HG03520 (cell line): Measurements from ENCODE around the gene RTCA.
"Not testable (repeated sequence)": the region's sequence is repeated elsewhere in the genome, so short reads cannot be mapped to it uniquely, and the experiment has no call there.

Experiments
- ATAC-seq: cut with Tn5 transposase; IDR thresholded peaks from one replicate; pipeline ENCODE4 v1.9.1; 2021; ENCODE audit warnings: mild to moderate bottlenecking, moderate library complexity; ENCODE audit not compliant: unreplicated experiment

RTCA gene

DNA sequence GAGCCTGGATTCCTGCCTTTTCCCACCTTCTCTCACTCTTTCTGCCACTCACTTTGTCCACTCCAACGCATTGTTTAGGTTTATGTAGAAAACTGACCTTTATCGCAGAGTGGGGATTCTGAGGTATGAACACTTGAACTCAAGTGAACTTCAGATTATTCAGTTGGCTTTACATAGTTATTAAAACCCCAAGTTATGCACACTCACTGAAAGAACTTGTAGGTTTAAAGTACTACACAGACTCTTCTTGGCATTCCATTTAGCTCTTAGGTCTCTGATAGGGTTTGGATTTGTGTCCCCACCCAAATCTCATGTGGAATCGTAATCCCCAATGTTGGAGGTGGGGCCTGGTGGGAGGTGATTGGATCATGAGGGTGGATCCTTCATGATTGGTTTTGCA is 39.9 kb downstream of the RTCA start:
- no peak for ATAC-seq

DNA sequence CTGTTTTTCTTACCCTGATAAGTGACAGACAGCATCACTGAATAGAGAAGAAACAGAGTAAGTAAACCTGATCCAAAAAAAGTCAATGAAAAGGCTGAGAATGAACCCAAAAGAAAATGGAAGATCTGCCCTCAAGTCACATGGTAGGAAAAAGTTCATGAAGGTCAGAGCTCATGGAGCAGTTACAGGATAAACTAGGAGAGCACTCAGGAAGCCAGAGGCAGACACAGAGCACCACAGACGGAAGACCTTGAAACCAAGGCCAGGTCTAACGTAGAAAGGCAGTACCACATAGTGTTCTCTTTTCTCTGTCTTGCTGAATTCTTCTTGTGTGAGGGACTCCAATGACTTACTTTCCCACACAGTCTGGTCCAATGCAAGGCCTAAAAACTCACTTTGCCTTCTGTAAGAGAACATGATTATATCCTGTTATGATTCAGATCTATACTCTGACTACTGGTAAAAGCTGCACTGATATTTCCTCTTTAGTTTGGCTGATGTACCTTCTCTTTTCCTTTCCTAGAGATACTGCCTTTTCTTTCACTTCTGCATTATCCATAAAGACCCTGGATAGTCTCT is 40.8 kb downstream of the RTCA start:
- no peak for ATAC-seq

DNA sequence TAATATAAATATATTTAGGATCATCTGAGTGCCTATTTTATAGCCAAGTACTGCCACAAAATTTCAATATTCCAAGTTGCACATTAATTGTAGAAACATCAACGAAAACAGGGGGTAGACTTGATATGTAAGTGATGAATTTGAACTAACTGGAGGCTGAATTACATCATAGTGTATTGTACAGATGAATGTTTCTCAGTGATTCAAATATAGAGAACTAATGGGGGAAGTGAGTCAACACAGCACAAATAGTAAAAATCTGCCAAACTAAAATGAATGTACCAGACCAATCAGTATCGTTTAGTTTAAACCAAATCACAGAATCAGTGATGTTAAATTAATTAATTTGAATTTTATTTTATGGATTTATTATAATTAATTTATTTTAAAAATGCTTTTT is 42.8 kb downstream of the RTCA start:
- peak; percentile 69 for ATAC-seq

DNA sequence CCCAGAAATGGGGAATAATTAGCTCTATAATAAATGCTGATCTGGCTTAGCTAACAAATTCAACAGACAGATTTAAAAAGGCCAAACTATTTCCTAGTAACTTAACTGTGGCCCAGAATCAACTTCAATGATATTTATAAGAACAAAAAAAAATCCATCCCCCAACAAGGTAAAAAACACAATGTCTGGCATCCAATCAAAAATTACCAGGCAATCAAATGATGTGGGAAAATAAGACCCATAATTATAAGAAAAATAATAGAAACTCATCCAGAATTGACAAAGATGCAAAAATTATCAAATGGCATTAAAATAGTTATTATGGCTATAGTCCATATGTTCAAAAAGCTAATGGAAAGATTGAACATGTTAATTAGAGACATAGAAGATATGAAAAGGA is 43.8 kb downstream of the RTCA start:
- no peak for ATAC-seq

DNA sequence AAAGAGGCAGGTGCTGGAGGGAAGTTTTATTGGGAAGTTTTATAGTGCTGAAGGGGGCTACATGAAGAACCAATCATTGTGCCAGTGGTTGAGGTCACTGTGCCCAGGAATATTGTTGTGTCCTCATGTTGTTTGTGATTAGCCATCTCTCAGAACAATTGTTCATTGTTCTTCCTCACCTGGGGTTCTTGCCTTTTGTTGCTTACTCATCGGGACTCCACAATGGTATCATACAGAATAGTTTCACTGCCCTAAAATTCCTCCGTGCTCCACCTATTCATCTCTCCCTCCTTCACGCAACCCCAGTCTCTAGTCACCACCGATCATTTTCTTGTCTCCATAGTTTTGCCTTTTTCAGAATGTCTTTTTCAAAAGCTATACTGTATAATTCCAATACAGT is 47.4 kb downstream of the RTCA start:
- ATAC-seq = no peak

DNA sequence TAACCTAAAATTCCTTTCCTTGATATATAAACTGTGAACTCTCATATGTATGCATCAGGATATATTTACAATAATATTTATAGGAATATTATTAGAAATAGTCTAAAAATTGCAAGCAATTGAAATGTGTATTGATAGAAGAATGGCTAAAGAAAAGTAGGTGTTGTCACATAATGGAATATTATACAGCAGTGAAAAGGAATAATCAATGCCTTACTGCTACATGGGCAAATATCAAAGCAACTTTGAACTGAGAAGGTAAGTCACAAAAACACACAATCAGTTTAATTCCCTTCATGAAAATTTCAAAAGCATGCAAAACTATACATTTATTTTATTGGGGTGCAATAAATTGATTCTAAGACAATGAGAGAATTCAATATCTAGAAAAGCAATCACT is 50.6 kb downstream of the RTCA start:
- ATAC-seq = no peak

DNA sequence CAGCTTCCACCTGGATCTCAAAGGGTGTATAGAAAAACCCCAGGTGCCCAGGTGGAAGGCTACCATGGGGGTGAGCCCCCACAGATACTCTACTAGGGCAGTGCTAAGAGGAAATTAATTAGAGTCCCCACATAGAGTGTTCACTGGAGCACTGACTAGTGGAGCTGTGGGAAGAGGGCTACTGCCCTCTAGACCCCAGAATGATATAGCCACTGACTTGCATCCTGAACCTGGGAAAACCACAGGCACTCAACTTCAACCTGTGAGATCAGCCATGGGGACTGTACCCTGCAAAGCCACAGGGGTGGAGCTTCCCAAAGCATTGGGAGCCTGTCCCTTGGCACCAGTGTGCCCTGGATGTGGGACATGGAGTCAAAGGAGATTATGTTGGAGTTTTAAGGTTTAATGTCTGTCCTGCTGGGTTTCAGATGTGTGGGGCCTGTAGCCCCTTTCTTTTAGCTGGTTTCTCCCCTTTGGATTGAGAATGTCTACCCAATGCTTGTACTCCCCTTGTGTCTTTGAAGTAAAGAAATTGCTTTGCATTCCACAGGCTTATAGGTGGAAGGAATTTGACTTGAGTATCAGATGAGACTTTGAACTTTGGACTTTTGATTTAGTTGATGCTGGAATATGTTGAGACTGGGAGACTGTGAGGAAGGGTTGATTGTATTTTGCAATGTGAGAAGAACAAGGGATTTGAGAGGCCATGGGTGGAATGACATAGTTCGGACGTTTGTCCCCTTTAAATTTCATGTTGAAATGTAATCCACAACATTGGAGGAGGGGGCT is 54.5 kb downstream of the RTCA start:
- no peak for ATAC-seq

DNA sequence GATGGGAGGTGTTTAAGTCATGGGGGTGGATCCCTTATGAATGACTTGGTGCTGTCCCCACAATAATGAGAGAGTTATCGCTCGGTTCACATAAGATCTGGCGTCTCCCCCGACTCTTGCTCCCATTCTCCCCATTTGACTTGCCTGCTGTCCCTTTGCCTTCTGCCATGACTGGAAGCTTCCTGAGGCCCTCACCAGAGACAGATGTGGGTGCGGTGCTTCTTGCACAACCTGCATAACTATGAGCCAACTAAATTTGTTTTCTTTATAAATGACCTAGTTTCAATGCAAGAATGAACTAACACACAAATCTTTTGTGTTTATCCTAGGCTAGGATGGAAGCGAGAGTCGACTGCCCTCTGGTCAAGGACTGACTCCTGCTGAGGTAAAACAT is 55.1 kb downstream of the RTCA start:
- no peak for ATAC-seq

DNA sequence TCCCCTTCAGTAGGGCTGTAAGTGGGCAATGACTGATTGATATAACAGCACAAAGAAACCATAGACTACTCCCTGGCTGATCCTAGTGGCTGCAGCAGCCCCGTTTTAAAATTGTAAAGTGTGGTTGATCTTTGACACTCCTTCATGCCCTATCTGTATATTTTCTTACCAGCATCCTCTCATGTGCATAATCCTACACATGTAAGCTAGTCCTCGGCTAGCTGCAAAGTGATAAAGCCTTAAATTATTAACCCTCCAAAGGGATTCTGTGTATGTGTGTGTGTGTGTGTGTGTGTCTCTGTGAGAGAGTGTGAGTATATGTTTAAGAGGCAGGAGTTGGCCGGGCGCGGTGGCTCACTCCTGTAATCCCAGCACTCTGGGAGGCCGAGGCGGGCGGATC is 55.5 kb downstream of the RTCA start:
- ATAC-seq = no peak

DNA sequence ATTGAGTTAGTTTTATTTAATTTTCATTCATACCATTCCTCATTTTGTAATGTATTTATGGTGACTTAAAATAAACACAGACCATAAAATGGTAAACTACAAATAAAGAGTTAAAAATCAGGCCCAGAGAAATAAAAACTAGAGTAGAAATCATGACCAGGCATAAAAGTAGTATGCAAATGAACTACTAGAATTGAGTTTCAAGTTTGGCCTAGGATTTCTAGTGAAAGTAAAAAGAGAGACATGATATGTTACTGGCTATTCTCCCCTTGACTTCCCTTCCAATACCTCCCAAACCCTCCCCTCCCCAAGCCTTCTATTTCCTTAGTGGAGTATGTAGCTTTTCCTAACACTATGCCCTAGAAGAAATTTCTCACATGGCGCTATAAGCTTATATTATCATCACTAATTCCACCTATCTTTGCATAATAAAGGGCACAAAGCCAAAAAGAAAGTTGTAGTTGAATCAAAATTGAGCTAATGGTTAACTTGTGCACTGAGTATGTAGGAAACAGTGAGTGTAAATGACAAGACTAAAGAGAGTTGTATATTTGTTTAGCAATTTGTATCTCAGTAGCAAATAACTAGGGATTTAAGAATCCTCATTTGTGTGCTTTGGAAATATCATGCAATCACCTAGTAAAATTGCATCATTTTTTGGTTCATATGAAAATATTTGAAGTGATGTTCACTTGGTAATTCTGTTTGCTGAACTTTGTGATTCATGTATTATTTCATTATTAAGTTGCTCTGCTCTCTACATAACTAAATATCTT is 56.6 kb downstream of the RTCA start:
- no peak for ATAC-seq

DNA sequence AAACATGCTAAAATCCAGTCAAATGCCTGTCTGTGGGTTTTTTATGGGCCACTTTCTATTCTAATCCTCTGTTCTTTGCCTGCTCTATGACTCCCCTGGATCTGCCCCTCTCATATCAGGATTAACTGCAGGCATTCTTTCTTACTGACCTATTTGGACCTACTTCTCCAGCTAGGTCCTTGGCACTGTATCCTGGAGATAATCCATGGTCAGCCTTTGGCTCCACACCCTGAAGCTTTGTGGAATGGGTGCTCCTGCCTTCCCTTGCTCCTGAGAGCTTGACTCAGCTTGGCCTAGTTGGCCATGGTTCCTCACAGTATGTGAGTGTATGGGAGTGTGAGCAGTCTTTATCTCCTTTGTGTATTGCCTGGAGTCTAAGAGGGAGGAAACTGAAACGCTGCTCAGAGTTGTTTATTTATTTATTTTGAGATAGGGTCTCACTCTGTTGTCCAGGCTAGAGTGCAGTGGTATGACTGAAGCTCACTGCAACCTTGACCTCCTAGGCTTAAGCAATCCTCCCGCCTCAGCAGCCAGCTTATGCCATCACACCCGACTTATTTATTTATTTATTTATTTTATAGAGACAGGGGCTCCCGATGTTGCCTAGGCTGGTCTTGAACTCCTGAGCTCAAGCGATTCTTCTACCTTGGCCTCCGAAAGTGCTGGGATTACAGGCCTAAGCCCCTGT is 57.5 kb downstream of the RTCA start:
- no peak for ATAC-seq

DNA sequence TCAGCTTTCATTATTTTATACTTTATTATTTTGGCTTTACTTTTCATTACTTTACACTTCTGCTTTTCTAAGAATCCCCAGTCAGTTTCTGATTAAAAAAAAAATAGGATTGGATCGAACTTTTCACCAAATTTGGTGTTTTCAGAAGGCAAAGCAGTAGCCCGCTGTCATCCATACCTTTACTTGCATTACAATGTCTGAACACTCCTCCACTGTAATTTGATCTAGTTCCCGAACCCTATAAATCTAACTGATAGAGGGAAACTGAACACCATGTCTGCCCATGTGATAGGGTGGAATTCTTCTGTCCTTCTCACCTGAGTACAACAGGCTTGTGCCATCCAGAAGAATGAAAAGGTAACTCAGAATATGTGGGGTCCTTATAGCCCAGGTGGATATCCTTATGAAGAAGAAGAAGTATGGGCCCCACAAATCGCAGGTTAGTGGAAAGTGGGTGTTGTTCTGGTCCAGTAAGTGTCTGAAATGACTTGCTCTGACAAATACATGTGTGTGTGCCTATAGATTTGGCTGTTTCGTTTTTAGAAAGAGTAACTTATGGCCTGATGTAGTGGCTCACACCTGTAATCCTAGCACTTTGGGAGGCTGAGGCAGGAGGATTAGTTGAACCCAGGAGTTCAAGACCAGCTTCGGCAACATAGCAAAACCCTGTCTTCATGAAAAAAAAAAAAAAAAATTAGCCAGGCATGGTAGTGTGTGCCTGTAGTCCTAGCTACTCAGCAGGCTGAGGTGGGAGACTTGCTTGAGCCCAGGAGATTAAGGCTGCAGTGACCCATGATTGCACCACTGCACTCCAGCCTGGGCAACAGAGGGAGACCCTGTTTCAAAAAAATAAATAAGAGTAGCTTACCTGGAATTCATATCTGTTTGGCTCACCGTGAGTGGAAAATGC is 59.7 kb downstream of the RTCA start:
- no peak for ATAC-seq

DNA sequence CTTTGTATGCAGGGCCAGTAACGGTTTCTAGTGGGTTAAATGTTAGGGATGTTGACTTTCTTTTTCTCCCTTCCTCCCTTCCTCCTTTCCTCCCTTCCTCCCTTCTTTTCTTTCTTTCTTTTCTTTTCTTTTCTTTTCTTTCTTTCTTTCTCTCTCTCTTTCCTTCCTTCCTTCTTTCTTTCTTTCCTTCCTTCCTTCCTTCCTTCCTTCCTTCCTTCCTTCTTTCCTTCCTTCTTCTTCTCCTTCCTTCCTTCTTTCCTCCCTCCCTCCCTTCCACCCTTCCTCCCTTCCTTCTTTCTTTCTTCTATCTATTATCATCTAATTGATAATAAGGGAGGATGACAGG is 60.3 kb downstream of the RTCA start:
- not testable (repeated sequence) for ATAC-seq

DNA sequence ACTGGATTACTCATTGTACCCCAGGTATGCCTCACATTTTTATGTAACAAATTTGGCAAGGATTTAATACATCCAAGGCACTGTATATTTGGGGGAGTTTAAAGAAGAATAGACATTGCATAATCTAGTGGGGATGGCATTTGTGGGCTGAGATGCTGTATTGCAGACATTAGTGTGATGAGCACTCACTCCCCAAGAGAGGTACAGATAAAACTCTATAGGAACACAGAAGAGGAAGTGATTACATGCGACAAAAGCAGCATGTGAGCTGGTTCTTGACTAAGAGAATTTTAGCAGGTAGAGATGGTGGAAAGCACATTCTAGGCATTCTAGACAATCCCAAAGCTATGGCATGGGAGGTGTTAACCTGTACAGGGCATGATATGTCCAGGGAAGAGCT is 62.1 kb downstream of the RTCA start:
- no peak for ATAC-seq

DNA sequence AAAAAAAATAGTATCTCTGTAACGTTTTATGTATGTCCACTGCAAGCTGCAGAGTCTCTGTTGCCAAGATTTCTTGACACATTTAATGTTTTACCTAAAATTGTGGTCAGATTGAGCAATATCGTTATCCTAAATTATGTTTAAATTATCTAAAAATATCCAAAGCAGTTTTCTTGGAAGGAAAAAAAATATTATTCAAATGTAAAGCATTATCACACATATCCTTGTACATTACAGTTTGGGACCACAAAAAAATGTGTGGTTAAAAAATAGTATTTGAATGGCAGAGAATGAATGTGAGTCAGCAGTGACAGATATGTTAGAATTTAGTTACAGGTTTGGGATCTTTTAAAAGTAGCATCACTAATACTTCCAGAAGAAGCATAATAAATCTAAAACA is 65.1 kb downstream of the RTCA start:
- not testable (repeated sequence) for ATAC-seq

DNA sequence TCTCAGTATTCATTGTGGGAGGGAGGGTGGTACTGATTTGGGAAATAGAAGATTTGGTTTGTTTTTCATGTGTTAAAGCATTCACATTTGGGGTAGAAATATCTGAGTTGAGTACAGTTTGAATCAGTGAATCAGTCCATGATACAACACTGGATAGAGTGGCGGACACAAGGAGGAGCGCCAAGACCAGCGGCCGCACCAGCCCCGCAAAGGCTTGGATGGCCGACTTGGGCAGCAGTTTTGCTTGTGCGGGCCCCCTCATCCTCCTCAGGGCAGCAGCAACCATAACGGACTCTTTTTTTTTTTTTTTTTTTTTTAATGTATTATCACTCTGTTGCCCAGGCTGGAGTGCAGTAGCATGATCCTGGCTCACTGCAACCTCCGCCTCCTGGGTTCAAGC is 66.3 kb downstream of the RTCA start:
- ATAC-seq = no peak

DNA sequence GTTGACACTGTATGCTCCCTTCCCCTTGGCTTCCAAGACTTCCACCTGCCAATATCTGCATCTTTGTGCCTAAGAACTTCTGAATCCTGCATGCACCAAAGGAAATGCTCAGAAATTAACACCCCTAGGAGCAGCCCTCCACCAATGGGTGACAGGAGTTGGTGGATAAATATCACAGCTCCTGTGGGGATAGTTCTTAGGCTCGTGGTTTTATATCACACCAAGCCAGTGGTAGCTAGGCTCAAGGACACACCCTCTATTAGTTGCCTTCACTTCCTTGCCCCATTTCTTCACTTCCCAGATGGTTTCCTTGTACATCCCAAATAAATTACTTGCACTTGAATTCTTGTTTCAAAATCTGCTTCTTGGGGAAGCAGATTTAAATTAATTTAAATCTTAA is 69.4 kb downstream of the RTCA start:
- ATAC-seq = no peak

DNA sequence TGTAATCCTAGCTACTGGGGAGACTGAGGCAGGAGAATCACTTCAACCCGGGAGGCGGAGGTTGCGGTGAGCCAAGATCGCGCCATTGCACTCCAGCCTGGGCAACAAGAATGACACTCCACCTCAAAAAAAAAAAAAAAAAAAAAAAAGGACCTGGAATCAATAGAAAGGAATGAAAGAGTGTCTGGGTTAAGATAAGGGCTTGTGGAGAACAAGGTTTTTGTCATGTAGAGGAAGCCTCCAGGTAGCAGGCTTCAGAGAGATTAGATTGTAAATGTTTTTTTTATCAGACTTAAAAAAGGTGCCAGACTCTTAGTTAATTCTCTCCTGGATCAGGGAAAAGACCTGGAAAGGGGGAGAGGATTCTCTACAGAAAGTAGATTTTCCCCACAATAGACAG is 71.9 kb downstream of the RTCA start:
- ATAC-seq = not testable (repeated sequence)

DNA sequence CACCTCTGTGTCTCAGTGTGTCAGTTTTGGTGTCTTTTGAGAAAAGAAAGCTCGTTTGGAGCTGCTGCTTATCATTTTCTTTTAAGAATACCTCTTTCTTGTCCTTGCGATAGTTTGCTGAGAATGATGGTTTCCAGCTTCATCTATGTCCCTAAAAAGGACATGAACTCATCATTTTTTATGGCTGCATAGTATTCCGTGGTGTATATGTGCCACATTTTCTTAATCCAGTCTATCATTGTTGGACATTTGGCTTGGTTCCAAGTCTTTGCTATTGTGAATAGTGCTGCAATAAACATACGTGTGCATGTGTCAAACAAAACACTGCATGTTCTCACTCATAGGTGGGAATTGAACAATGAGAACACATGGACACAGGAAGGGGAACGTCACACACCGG is 73.7 kb downstream of the RTCA start:
- not testable (repeated sequence) for ATAC-seq

DNA sequence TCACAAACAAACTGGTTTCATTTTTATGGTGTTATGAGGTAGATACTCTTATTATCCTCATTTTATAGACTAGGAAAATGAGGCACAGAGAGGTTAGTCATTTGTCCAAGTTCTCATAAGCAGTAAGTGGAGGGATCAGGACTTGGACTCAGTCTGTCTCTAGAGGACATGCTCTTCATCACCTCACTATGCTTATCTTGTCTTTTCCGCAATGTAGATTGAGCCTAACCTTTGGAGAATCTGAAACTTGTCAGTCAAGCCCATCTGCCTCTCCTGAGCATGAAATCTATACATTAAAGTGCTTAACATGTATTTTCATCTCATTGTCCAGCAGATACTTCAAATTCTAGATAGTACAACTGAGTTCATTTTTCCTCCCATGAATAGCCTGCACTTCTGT is 74.5 kb downstream of the RTCA start:
- no peak for ATAC-seq

DNA sequence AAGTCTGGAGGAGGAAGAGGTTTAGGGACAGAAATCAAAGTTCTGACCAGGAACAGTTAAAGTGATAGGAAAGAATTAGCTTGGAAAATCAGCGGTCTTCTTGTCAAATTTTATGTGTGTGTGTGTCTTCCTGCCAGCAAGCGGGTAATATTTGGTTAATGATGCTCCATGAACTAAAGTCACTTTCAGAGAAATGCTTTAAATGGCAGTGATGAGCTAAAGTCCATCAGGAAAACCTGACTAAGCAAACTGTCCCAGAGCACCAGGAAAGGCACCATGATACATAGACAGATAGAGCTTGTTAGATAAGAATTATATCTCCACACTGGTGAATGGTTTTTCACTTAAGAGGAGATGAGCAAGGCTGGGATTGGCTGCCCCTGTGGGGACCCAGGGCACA is 76.3 kb downstream of the RTCA start:
- no peak for ATAC-seq
